ENCODE measurements around the gene CRIP1.

DNA sequence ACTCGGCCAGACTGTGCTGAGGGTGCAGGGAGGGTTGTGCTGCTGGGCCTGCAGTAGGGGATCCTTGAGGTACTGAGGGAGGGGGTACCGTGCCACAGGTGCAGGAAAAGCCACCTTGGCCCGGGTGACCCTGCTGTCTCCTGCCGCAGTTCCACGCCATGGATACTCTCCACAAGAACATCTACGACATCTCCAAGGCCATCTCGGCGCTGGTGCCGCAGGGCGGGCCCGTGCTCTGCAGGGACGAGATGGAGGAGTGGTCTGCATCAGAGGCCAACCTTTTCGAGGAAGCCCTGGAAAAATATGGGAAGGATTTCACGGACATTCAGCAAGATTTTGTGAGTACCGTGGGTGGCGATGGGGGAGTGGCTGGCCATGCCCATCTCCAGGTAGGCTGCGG lies 26.1 kb upstream of the CRIP1 start:
- TF ChIP-seq, protein P1, sequence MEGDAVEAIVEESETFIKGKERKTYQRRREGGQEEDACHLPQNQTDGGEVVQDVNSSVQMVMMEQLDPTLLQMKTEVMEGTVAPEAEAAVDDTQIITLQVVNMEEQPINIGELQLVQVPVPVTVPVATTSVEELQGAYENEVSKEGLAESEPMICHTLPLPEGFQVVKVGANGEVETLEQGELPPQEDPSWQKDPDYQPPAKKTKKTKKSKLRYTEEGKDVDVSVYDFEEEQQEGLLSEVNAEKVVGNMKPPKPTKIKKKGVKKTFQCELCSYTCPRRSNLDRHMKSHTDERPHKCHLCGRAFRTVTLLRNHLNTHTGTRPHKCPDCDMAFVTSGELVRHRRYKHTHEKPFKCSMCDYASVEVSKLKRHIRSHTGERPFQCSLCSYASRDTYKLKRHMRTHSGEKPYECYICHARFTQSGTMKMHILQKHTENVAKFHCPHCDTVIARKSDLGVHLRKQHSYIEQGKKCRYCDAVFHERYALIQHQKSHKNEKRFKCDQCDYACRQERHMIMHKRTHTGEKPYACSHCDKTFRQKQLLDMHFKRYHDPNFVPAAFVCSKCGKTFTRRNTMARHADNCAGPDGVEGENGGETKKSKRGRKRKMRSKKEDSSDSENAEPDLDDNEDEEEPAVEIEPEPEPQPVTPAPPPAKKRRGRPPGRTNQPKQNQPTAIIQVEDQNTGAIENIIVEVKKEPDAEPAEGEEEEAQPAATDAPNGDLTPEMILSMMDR (IDR thresholded peaks at IDR 0.05; ENCODE audit: insufficient read depth, low read depth, low read length): no peak
- TF ChIP-seq EZH2 (IDR thresholded peaks at IDR 0.05; ENCODE audit: insufficient read depth, low read length): no peak
